Measurements from ENCODE around the gene SH3BP4.

- TF ChIP-seq CTCF (IDR thresholded peaks at IDR 0.05; ENCODE audit: borderline replicate concordance, extremely low read depth, low read length, poor library complexity, severe bottlenecking) (no peak), EZH2 (IDR thresholded peaks at IDR 0.05; ENCODE audit: borderline replicate concordance, low read depth, low read length, severe bottlenecking) (no peak)
These were observed 85.9 kb downstream of the SH3BP4 start for GRCh38 chr2:235037604-235038166.

All from DND-41 (cell line).